HG02642 (cell line): Measurements from ENCODE around the gene DNASE2B.

ENCODE experiments used
- ATAC-seq: cut with Tn5 transposase; IDR thresholded peaks from one replicate; pipeline ENCODE4 v1.9.1; 2021; ENCODE audit warnings: mild to moderate bottlenecking; ENCODE audit not compliant: unreplicated experiment, poor library complexity

Gene DNASE2B

DNA sequence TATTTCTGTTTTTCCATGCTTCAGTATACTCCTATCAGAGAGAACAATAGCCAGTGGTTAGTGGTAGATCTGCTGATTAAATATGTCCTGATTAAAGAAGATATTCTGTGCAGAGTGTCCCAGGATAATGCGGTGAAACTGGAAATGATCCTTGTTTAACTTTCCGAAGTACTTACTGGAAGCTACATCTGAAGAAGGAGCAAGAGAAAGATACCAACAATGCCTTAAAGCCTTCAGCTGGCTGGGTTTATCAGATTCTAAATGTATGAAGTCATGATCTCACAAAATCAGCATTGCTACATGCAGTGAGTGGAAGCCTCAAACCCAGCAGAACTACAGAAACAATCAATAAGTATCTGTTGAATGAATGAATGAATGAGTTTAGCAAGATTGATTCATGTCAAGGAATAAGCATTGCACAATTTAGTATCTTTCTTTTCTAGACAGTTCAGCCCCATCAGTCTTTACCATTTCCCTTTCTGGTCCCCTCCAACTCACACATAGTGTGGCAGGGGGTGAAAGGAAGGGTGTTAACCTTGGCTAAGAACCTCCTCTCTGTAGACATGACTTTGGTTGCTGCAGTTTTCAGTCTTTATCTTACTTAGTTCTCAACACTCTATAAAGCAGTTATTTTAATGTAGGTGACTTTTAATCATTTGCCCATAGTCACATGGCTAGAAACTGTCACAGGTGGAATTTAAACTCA is 24.7 kb upstream of the DNASE2B start:
- no peak for ATAC-seq

- no peak for ATAC-seq
Measured at GRCh38 chr1:84374991-84375696, 23.1 kb upstream of the DNASE2B start.

- no peak for ATAC-seq
Measured at GRCh38 chr1:84376000-84376910, 22.0 kb upstream of the DNASE2B start.

- ATAC-seq: no peak
Measured at GRCh38 chr1:84377480-84378095, 20.7 kb upstream of the DNASE2B start.

DNA sequence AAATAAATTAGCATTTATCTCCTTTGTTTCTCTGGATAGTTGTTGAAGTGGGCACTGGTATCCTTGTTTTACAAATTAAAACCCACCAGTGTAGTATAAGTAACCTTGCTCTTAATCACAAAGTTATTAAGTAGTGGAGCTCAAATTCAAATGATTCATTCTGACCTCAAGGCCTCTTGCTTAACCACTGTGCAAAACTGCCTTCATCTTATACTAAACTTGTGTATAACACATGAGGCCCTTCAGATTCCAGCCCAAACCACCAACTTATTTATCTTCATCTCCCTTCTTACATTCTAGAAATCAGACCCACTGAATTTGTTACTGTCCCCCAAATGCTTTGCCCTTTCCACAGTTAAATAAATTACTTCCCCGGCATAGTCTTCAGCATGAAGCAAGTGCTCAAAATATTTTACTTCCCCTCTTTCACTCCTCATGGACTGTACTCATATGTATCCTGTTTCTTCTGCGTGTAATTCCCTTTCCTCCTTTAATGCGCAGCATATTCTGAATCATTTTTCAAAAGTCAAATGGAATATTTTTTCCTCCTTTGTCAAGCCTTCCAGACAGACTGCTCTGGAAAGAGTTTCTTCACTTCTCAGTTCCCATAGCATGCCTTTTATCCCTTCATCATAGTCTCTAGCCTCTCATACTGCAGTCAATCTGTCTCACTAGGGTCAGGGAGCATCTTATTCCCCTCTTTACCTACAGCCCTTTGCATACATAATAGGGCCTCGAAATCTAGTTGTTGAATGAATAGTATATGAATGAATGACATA is 19.0 kb upstream of the DNASE2B start:
- ATAC-seq: no peak

DNA sequence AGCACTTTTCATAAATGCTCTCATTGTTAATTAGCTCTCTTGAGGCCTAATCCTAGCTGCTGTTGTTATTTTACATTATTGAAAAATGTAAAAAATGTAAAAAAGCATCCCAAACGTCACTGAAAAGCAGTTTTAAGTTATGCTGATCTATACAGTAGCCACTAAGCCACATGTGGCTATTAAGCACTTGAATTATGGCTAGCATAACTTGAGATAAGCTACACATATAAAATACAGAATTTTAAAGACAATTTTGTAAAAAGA is 18.4 kb upstream of the DNASE2B start:
- ATAC-seq: no peak

GRCh38 chr1:84382127-84382526 is 16.2 kb upstream of the DNASE2B start:
- ATAC-seq: no peak

DNA sequence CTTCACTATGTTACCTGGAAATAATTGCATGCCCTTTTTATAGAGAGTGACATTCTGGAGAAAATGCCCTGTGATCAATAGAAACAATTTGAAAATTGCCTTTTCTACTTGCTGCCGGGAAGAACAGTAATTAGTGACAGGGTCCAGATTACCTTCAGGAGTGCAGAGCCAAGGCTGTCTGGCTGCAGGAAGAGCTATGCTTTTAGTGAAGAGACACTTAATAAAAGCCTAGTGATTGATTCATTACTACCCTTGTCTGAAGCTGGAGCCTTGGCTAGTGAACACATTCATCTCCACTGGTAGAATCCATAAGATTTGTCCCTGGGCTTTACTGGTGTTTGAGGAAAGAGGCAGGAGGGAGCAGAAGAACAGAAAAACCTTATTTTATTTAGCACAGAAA is 12.9 kb upstream of the DNASE2B start:
- ATAC-seq: no peak

- no peak for ATAC-seq
Measured at GRCh38 chr1:84386716-84387479, 11.4 kb upstream of the DNASE2B start.

DNA sequence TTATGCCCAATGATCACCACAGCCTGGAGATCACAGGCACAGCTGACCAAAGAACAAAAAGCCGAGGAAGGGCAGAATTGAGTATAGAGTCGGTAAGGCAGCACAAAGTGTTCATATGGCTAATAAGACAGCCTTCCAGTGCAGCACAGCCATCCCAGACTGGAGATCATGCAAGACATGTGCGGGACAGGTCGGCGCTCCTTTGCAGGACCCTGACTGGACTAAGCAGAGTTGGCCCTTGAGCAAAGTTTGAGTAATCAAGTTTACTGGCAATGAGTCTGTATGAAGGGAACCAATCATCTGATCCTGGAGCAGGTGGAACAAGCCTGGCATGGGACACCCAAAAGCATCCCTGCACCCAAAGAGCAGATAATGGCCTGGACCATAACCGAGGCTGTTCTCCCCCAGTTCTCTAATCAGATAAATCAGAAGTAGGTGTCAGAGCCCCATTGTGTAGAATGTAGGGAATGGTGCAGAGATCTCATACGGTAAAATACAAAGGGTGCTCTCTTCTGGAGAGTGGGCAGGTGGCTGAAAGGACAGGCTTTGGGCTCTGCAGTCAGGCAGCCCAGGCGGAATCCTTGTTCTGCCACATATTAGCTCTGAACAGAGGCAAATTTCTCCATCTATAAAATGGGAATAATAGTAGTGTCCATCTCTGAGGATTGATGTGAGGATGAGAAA is 10.7 kb upstream of the DNASE2B start:
- ATAC-seq: no peak

DNA sequence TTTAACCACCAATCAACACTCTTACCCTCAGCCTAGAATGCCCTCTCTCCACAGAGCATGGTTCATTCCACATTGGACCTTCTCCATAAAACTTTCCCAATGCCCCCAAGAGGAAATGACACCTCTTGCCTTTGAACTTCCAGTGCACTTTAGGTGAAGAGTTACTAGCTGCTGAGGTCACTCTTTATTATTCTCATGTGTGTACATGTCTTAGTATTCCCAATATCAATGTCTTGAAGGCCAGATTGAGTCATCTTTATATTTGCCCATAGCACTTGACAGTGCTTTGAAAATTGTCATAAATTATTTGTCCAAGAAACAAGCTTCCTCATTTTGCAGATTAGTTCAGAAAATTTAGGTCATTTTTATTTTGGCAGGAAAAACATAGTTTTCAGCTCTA is 8.1 kb upstream of the DNASE2B start:
- ATAC-seq: no peak

- no peak for ATAC-seq
Measured at GRCh38 chr1:84401156-84401555, 2.9 kb downstream of the DNASE2B start.

GRCh38 chr1:84402060-84402459 is 3.8 kb downstream of the DNASE2B start:
- ATAC-seq: no peak

DNA sequence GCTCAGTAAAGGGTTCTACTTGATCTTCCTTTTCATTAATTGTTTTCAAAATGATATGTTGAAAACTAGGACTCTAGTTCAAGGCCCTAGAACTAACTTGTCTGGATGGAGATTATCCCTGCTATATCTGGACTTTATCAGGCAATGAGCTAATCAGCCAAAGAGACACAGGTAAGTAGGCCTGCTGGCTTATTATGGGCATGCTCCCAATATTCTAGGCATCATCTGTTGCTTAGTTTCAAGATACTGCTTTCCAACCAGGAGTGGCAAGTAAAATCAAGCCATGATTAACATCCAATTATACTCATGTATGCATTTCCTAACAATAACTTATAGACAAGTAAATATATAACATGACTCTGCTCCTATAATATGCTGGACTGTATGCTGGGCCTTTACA is 4.2 kb downstream of the DNASE2B start:
- no peak for ATAC-seq

GRCh38 chr1:84403347-84403746 is 5.1 kb downstream of the DNASE2B start:
- ATAC-seq: no peak

- ATAC-seq: no peak
Measured at GRCh38 chr1:84406346-84406861, 8.1 kb downstream of the DNASE2B start.

GRCh38 chr1:84407524-84407923 is 9.2 kb downstream of the DNASE2B start:
- no peak for ATAC-seq

- no peak for ATAC-seq
Measured at GRCh38 chr1:84407958-84408422, 9.7 kb downstream of the DNASE2B start.
